Measurements from ENCODE around the gene ZBTB7C.

ZBTB7C gene

GRCh38 chr18:48188609-48189008 is 220.6 kb downstream of the ZBTB7C start:
- Histone ChIP-seq H3K27me3 (ENCODE audit: insufficient read depth, low read length) (peaks cover 2% of the 10 kb centered on the region), H3K36me3 (ENCODE audit: insufficient read depth, low read length) (no peaks in the 10 kb centered on the region), H2AFZ (ENCODE audit: low read depth, low read length) (no peak overlapping the region), H3K4me1 (ENCODE audit: insufficient read depth, low read length) (peaks cover 23% of the 10 kb centered on the region), H3K9me3 (ENCODE audit: low read length) (no peaks in the 10 kb centered on the region), H3K4me3 (ENCODE audit: low read length) (no peak overlapping the region)

DNA sequence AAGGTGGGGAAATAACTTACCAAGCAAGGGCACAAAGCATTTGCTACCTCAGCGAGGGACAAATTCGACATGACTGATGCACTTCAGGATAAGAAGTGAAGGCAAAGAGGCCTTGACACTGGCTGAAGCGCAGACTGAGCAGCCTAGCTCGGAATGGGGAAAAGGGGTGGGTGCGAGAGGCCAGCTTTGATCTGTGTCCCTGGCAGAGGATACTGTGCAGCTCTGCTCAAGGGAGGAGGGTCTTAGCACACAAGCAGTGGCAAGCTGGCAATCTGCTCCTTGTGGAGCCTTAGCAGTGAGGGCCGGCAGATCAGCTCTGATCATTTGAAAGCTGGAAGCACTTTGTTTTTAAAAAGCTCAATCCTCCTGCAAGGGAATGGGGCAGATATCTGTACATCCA is 222.3 kb downstream of the ZBTB7C start:
- no peaks in the 10 kb centered on the region for H3K9me3 ChIP-seq (ENCODE audit: low read length)
- H3K36me3 ChIP-seq (ENCODE audit: insufficient read depth, low read length): no peaks in the 10 kb centered on the region
- H2AFZ ChIP-seq (ENCODE audit: low read depth, low read length): no peak overlapping the region
- no peak overlapping the region for H3K4me3 ChIP-seq (ENCODE audit: low read length)
- peaks cover 23% of the 10 kb centered on the region for H3K4me1 ChIP-seq (ENCODE audit: insufficient read depth, low read length)
- H3K27me3 ChIP-seq (ENCODE audit: insufficient read depth, low read length): peaks cover 2% of the 10 kb centered on the region

DNA sequence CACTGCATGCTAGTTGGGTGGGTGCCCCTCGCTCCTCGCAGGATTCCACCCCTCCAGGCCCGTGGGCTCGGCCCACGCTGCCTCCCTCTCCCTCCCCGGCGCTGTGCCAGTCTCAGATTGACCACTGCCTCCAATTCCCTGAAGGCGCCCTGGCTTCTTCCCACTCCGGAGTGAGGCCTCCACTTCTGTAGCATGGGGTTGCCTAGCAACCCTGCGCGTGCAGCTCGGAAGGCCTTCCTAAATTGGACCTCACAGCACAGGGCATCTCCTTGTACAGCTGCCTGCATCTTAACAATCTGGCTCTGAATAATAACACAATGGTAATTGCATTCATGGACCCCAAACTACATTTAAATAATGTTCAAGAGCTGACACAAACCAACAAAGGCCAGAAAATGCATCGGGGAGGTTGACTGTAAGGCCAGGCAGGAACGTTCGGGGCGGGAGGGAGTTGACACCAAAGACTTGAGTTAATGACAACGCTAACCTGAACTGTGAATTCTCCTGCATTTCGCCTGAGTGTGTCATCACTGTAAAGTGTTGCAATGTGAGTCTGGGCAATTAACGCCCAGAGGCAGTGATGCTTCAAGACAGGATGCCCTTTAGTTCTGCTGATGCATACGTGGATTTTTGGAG is 222.9 kb downstream of the ZBTB7C start:
- Histone ChIP-seq H3K4me1 (ENCODE audit: insufficient read depth, low read length) (peaks cover 23% of the 10 kb centered on the region), H2AFZ (ENCODE audit: low read depth, low read length) (no peak overlapping the region), H3K27me3 (ENCODE audit: insufficient read depth, low read length) (peaks cover 2% of the 10 kb centered on the region), H3K4me3 (ENCODE audit: low read length) (no peak overlapping the region), H3K36me3 (ENCODE audit: insufficient read depth, low read length) (no peaks in the 10 kb centered on the region), H3K9me3 (ENCODE audit: low read length) (no peaks in the 10 kb centered on the region)

- Histone ChIP-seq H3K4me1 (ENCODE audit: insufficient read depth, low read length) (peaks cover 23% of the 10 kb centered on the region), H3K27me3 (ENCODE audit: insufficient read depth, low read length) (peaks cover 2% of the 10 kb centered on the region)
Observed at GRCh38 chr18:48184118-48184517, 225.1 kb downstream of the ZBTB7C start.

DNA sequence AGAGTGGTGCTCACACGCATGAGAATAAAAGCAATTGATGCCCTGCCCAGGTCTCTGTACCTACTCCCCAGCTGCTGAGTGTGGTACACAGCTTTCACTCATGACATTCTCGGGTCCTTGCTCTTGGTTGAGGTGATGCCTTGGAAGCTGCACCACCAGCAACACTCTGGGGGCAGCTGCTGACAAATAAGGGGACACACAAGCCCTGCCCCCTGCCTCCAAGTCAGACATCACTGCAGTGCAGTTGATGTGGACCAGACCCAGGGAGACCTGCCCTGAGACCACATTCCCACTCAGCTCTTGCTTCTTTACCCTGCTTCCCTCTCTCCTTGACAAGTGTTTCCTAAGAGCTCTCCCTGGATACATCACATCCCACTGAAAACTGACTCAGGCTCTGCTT is 225.6 kb downstream of the ZBTB7C start:
- H3K4me3 ChIP-seq (ENCODE audit: low read length): no peak overlapping the region
- no peak overlapping the region for H2AFZ ChIP-seq (ENCODE audit: low read depth, low read length)
- no peaks in the 10 kb centered on the region for H3K9me3 ChIP-seq (ENCODE audit: low read length)
- peaks cover 23% of the 10 kb centered on the region for H3K4me1 ChIP-seq (ENCODE audit: insufficient read depth, low read length)
- no peaks in the 10 kb centered on the region for H3K36me3 ChIP-seq (ENCODE audit: insufficient read depth, low read length)
- no peaks in the 10 kb centered on the region for H3K27me3 ChIP-seq (ENCODE audit: insufficient read depth, low read length)

More at GRCh38 chr18:48184118-48184517, 225.1 kb downstream of the ZBTB7C start:
- no peaks in the 10 kb centered on the region for H3K36me3 ChIP-seq (ENCODE audit: insufficient read depth, low read length)
- H3K9me3 ChIP-seq (ENCODE audit: low read length): no peaks in the 10 kb centered on the region
- H2AFZ ChIP-seq (ENCODE audit: low read depth, low read length): no peak overlapping the region
- H3K4me3 ChIP-seq (ENCODE audit: low read length): no peak overlapping the region

GRCh38 chr18:48182779-48183178 is 226.4 kb downstream of the ZBTB7C start:
- no peaks in the 10 kb centered on the region for H3K36me3 ChIP-seq (ENCODE audit: insufficient read depth, low read length)
- H3K4me3 ChIP-seq (ENCODE audit: low read length): no peak overlapping the region
- no peak overlapping the region for H2AFZ ChIP-seq (ENCODE audit: low read depth, low read length)
- peaks cover 23% of the 10 kb centered on the region for H3K4me1 ChIP-seq (ENCODE audit: insufficient read depth, low read length)
- no peaks in the 10 kb centered on the region for H3K27me3 ChIP-seq (ENCODE audit: insufficient read depth, low read length)
- no peaks in the 10 kb centered on the region for H3K9me3 ChIP-seq (ENCODE audit: low read length)

- no peaks in the 10 kb centered on the region for H3K9me3 ChIP-seq (ENCODE audit: low read length)
- no peak overlapping the region for H2AFZ ChIP-seq (ENCODE audit: low read depth, low read length)
- no peak overlapping the region for H3K4me3 ChIP-seq (ENCODE audit: low read length)
- no peaks in the 10 kb centered on the region for H3K36me3 ChIP-seq (ENCODE audit: insufficient read depth, low read length)
- H3K27me3 ChIP-seq (ENCODE audit: insufficient read depth, low read length): no peaks in the 10 kb centered on the region
- peaks cover 18% of the 10 kb centered on the region for H3K4me1 ChIP-seq (ENCODE audit: insufficient read depth, low read length)
Observed at GRCh38 chr18:48181857-48182256, 227.3 kb downstream of the ZBTB7C start.

GRCh38 chr18:48181087-48181823 is 227.9 kb downstream of the ZBTB7C start:
- Histone ChIP-seq H2AFZ (ENCODE audit: low read depth, low read length) (no peak overlapping the region), H3K4me1 (ENCODE audit: insufficient read depth, low read length) (peaks cover 12% of the 10 kb centered on the region), H3K4me3 (ENCODE audit: low read length) (no peak overlapping the region), H3K9me3 (ENCODE audit: low read length) (no peaks in the 10 kb centered on the region), H3K27me3 (ENCODE audit: insufficient read depth, low read length) (no peaks in the 10 kb centered on the region), H3K36me3 (ENCODE audit: insufficient read depth, low read length) (no peaks in the 10 kb centered on the region)

DNA sequence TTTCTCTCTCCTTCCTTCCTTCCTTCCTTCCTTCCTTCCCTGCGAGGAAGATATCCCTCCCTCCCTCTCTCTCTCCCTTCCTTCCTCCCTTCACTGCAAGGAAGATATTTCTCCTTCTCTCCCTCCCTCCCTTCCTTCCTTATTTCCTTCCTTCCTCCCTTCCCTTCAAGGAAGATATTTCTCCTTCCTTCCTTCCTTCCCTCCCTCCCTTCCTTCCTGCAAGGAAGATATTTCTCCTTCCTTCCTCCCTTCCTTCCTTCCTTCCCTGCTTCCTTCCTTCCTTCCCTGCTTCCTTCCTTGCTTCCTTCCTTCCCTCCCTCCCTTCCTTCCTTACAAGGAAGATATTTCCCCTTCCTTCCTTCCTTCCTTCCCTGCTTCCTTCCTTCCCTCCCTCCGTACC is 229.5 kb downstream of the ZBTB7C start:
- no peak overlapping the region for H2AFZ ChIP-seq (ENCODE audit: low read depth, low read length)
- H3K9me3 ChIP-seq (ENCODE audit: low read length): no peaks in the 10 kb centered on the region
- H3K4me3 ChIP-seq (ENCODE audit: low read length): no peak overlapping the region
- no peaks in the 10 kb centered on the region for H3K27me3 ChIP-seq (ENCODE audit: insufficient read depth, low read length)
- H3K4me1 ChIP-seq (ENCODE audit: insufficient read depth, low read length): no peaks in the 10 kb centered on the region
- H3K36me3 ChIP-seq (ENCODE audit: insufficient read depth, low read length): no peaks in the 10 kb centered on the region

GRCh38 chr18:48179001-48179400 is 230.2 kb downstream of the ZBTB7C start:
- Histone ChIP-seq H3K4me1 (ENCODE audit: insufficient read depth, low read length) (no peaks in the 10 kb centered on the region), H2AFZ (ENCODE audit: low read depth, low read length) (no peak overlapping the region), H3K4me3 (ENCODE audit: low read length) (no peak overlapping the region), H3K9me3 (ENCODE audit: low read length) (no peaks in the 10 kb centered on the region), H3K27me3 (ENCODE audit: insufficient read depth, low read length) (no peaks in the 10 kb centered on the region), H3K36me3 (ENCODE audit: insufficient read depth, low read length) (no peaks in the 10 kb centered on the region)

GRCh38 chr18:48176909-48177308 is 232.3 kb downstream of the ZBTB7C start:
- Histone ChIP-seq H3K36me3 (ENCODE audit: insufficient read depth, low read length) (no peaks in the 10 kb centered on the region), H2AFZ (ENCODE audit: low read depth, low read length) (no peak overlapping the region), H3K4me1 (ENCODE audit: insufficient read depth, low read length) (no peaks in the 10 kb centered on the region), H3K4me3 (ENCODE audit: low read length) (no peak overlapping the region), H3K9me3 (ENCODE audit: low read length) (no peaks in the 10 kb centered on the region), H3K27me3 (ENCODE audit: insufficient read depth, low read length) (peaks cover 1% of the 10 kb centered on the region)

- Histone ChIP-seq H3K27me3 (ENCODE audit: insufficient read depth, low read length) (peaks cover 7% of the 10 kb centered on the region), H3K36me3 (ENCODE audit: insufficient read depth, low read length) (no peaks in the 10 kb centered on the region), H3K4me1 (ENCODE audit: insufficient read depth, low read length) (no peaks in the 10 kb centered on the region), H3K4me3 (ENCODE audit: low read length) (no peak overlapping the region), H3K9me3 (ENCODE audit: low read length) (no peaks in the 10 kb centered on the region), H2AFZ (ENCODE audit: low read depth, low read length) (no peak overlapping the region)
Observed at GRCh38 chr18:48173557-48173956, 235.6 kb downstream of the ZBTB7C start.

GRCh38 chr18:48172226-48173006 is 236.8 kb downstream of the ZBTB7C start:
- Histone ChIP-seq H3K4me3 (ENCODE audit: low read length) (no peak overlapping the region), H3K36me3 (ENCODE audit: insufficient read depth, low read length) (no peaks in the 10 kb centered on the region), H3K27me3 (ENCODE audit: insufficient read depth, low read length) (peaks cover 7% of the 10 kb centered on the region), H3K4me1 (ENCODE audit: insufficient read depth, low read length) (no peaks in the 10 kb centered on the region), H2AFZ (ENCODE audit: low read depth, low read length) (no peak overlapping the region), H3K9me3 (ENCODE audit: low read length) (no peaks in the 10 kb centered on the region)
